ENCODE measurements around the gene TAAR1.
"Not testable (repeated sequence)": the region's sequence is repeated elsewhere in the genome, so short reads cannot be mapped to it uniquely, and the experiment has no call there.

The TAAR1 gene, protein sequence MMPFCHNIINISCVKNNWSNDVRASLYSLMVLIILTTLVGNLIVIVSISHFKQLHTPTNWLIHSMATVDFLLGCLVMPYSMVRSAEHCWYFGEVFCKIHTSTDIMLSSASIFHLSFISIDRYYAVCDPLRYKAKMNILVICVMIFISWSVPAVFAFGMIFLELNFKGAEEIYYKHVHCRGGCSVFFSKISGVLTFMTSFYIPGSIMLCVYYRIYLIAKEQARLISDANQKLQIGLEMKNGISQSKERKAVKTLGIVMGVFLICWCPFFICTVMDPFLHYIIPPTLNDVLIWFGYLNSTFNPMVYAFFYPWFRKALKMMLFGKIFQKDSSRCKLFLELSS

GRCh38 chr6:132659082-132659481 is at the start of gene TAAR1:
Gene TAAR1, minus strand, starts transcription at chr6:132659182. Its CDS starts 13,179 bp downstream, at chr6:132646003.
- no peak within 1 kb of the TSS for H3K4me3 Mint-ChIP-seq
- no peaks in the 10 kb centered on the region for H3K36me3 Mint-ChIP-seq
- H3K27ac Mint-ChIP-seq = no peak within 1 kb of the TSS
- H3K9me3 Mint-ChIP-seq = no peaks in the 10 kb centered on the region
- no peak for DNase-seq
- CTCF ChIA-PET = no interaction called here
- H3K4me1 Mint-ChIP-seq = no peaks in the 10 kb centered on the region
- H3K27me3 Mint-ChIP-seq = no peaks in the 10 kb centered on the region

DNA sequence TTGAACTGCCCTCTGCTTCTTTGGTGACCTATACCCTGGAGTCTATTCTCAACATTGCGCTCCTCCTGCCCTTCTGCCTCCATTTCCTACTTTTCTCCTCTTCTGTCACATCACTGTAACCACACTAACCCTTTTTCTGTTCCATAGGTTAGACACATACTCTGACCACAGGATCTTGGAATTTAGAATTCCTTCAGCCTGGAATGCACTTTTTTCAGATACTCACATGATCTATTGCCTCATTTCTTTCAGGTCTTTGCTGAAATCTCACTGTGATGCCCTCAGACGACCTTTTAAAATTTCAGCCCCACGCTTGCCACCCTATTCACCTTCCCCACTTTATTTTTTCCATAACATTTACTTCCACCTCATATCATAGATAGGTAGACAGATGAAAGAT is 49.8 kb upstream of the TAAR1 start:
- Mint-ChIP-seq H3K36me3 (no peaks in the 10 kb centered on the region), H3K4me1 (no peaks in the 10 kb centered on the region), H3K4me3 (no peak overlapping the region), H3K27ac (no peak overlapping the region), H3K27me3 (peaks cover 14% of the 10 kb centered on the region), H3K9me3 (no peaks in the 10 kb centered on the region)
- no peak for DNase-seq
- CTCF ChIA-PET = no interaction called here

GRCh38 chr6:132708002-132708401 is 49.0 kb upstream of the TAAR1 start:
- H3K27me3 Mint-ChIP-seq = peaks cover 14% of the 10 kb centered on the region
- no peak overlapping the region for H3K4me3 Mint-ChIP-seq
- no peak for DNase-seq
- no peaks in the 10 kb centered on the region for H3K9me3 Mint-ChIP-seq
- H3K4me1 Mint-ChIP-seq = no peaks in the 10 kb centered on the region
- no peaks in the 10 kb centered on the region for H3K36me3 Mint-ChIP-seq
- no peak overlapping the region for H3K27ac Mint-ChIP-seq
- CTCF ChIA-PET = no interaction called here

DNA sequence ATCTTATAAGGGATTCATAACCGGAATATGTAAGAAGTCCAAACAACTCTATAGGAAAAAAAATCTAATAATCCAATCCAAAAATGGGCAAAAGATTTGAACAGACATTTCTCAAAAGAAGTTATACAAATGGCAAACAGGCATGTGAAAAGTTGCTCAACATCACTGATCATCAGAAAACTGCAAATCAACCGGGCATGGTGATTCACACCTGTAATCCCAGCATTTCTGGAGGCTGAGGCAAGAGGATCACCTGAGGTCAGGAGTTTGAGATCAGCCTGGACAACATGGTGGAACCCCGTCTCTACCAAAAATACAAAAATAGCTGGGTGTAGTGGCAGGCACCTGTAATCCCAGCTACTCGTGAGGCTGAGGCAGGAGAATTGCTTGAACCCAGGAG is 47.8 kb upstream of the TAAR1 start:
- peaks cover 15% of the 10 kb centered on the region for H3K27me3 Mint-ChIP-seq
- H3K4me1 Mint-ChIP-seq, H3K36me3 Mint-ChIP-seq, DNase-seq, H3K4me3 Mint-ChIP-seq, H3K9me3 Mint-ChIP-seq, CTCF ChIA-PET, H3K27ac Mint-ChIP-seq: not testable (repeated sequence)

GRCh38 chr6:132703936-132704335 is 45.0 kb upstream of the TAAR1 start:
- DNase-seq = no peak
- Mint-ChIP-seq H3K27me3 (peaks cover 20% of the 10 kb centered on the region), H3K4me3 (no peak overlapping the region), H3K36me3 (no peaks in the 10 kb centered on the region), H3K4me1 (no peaks in the 10 kb centered on the region), H3K9me3 (no peaks in the 10 kb centered on the region), H3K27ac (no peak overlapping the region)
- CTCF ChIA-PET = no interaction called here

DNA sequence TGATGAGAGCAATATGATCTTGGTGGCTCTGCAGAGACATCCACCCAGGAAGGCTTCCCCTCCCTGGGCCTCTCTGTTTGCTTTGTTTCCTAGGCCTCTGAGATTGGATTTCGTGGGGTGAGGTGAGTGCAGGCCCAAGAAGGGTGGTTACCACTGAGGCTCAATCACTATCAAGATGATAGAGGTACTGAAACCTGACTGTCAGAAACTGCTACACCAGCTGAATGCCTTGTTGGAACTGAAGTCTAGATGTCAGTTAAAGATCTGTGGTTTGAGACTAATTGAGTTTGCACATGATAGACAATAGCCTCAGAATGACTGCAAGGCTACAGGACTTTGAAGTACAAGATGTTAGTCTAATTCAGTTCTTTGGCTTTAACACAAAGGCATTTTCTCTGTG is 39.6 kb upstream of the TAAR1 start:
- Mint-ChIP-seq H3K4me1 (no peaks in the 10 kb centered on the region), H3K27me3 (peaks cover 13% of the 10 kb centered on the region), H3K9me3 (peaks cover 9% of the 10 kb centered on the region), H3K36me3 (no peaks in the 10 kb centered on the region), H3K27ac (no peak overlapping the region), H3K4me3 (no peak overlapping the region)
- CTCF ChIA-PET = interaction anchor here (0.6 to 1.1 kb wide), 2 partner anchors 8 to 419 kb away, joined by 3 read pairs; no protein-coding TSS in a partner anchor
- no peak for DNase-seq

DNA sequence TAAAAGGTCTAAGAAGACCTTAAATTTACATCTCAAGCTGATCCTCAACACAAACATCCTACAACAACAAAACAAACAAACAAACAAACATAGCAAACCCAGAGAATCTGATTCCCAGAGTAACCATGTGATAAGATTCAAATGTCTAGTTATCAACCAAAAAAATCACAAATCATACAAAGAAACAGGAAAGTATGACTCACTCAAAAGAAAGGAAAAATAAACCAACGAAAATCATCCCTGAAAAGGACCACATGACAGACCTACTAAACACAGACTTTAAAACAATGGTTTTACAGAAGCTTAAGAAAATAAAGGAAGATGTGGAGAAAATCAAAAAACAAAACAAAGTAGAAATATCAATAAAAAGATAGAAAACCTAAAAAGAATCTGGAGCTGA is 36.8 kb upstream of the TAAR1 start:
- DNase-seq = no peak
- Mint-ChIP-seq H3K36me3 (no peaks in the 10 kb centered on the region), H3K4me1 (no peaks in the 10 kb centered on the region), H3K4me3 (no peak overlapping the region), H3K27me3 (peaks cover 11% of the 10 kb centered on the region), H3K27ac (no peak overlapping the region), H3K9me3 (peaks cover 9% of the 10 kb centered on the region)
- CTCF ChIA-PET = no interaction called here

DNA sequence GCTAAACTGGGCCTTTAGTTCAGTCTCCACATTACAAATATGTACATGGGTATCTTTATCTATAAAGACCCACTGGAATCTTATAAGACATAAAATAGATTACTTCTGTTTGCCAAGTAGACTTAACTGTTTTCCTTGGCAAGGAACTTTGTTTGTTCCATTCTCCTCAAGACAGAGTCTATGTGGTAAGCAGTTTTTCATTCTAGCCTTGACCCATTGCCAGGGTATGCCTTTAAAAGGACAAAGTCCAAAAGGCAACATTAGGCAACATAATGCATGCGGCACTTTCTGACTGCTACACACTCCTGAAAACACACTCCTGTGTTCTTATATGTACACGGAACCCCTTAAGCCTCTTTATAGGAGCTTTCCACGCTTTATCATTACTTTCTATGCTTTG is 34.5 kb upstream of the TAAR1 start:
- no peak for DNase-seq
- no peak overlapping the region for H3K27ac Mint-ChIP-seq
- CTCF ChIA-PET = no interaction called here
- H3K9me3 Mint-ChIP-seq = peaks cover 9% of the 10 kb centered on the region
- H3K27me3 Mint-ChIP-seq = peaks cover 14% of the 10 kb centered on the region
- no peak overlapping the region for H3K4me3 Mint-ChIP-seq
- no peaks in the 10 kb centered on the region for H3K36me3 Mint-ChIP-seq
- no peaks in the 10 kb centered on the region for H3K4me1 Mint-ChIP-seq

- H3K9me3 Mint-ChIP-seq = peaks cover under 1% of the 10 kb centered on the region
- no peaks in the 10 kb centered on the region for H3K36me3 Mint-ChIP-seq
- no peak overlapping the region for H3K4me3 Mint-ChIP-seq
- H3K27ac Mint-ChIP-seq = no peak overlapping the region
- H3K27me3 Mint-ChIP-seq = peaks cover 19% of the 10 kb centered on the region
- CTCF ChIA-PET = interaction anchor here (1.4 to 1.5 kb wide), 2 partner anchors 8 to 79 kb away, joined by 3 read pairs; no protein-coding TSS in a partner anchor
- DNase-seq = no peak
- H3K4me1 Mint-ChIP-seq = no peaks in the 10 kb centered on the region
These were observed 31.7 kb upstream of the TAAR1 start for GRCh38 chr6:132690678-132691077.

DNA sequence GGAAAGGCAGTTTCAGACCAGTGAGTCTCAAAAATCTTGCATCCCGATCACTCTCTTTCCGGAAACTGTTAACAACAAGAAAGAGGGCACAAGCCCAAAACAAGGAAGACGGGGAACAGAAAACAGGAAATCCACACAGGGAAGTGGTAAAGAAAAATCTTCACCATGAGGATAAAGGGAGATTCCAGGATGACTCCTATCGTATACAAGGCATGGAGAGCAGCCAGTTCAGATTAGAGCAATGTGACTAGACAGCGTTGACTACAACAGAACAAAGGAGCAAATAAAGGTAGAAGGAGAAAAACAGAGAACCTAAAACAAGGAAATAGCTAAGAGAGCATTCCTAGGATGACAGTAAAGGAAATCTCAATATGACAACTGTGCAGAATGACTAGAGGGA is 28.3 kb upstream of the TAAR1 start:
- Mint-ChIP-seq H3K4me1 (no peaks in the 10 kb centered on the region), H3K9me3 (no peaks in the 10 kb centered on the region), H3K27me3 (peaks cover 23% of the 10 kb centered on the region), H3K4me3 (no peak overlapping the region), H3K27ac (no peak overlapping the region), H3K36me3 (no peaks in the 10 kb centered on the region)
- CTCF ChIA-PET = interaction anchor here (0.8 kb wide), 1 partner anchor 157 kb away, joined by 3 read pairs; no protein-coding TSS in a partner anchor
- no peak for DNase-seq

- Mint-ChIP-seq H3K4me1 (no peaks in the 10 kb centered on the region), H3K4me3 (no peak overlapping the region), H3K27ac (no peak overlapping the region), H3K27me3 (peaks cover 23% of the 10 kb centered on the region), H3K9me3 (no peaks in the 10 kb centered on the region), H3K36me3 (no peaks in the 10 kb centered on the region)
- CTCF ChIA-PET = no interaction called here
- DNase-seq = no peak
These were observed 27.5 kb upstream of the TAAR1 start for GRCh38 chr6:132686531-132686930.

DNA sequence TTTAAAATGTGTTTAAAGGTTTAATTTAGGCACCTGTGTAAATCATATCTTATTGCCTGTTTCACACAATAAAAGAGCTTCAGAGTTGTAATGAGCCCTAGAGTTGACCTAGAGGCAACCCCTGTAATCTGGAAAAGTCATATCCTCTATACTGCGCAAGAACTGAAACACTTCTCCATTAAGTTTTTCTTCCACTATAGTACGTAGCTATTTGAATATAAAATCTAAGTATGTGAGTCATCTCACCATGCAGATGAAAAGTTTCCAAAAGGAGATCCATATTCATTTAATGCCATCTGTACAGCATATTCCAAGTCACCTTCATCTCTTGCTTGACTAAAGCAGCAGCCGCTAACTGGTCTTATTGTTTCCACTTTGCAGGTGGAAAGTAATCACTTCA is 26.0 kb upstream of the TAAR1 start:
- H3K4me3 Mint-ChIP-seq = no peak overlapping the region
- DNase-seq = no peak
- no peaks in the 10 kb centered on the region for H3K36me3 Mint-ChIP-seq
- CTCF ChIA-PET = no interaction called here
- H3K27me3 Mint-ChIP-seq = peaks cover 24% of the 10 kb centered on the region
- no peak overlapping the region for H3K27ac Mint-ChIP-seq
- no peaks in the 10 kb centered on the region for H3K4me1 Mint-ChIP-seq
- no peaks in the 10 kb centered on the region for H3K9me3 Mint-ChIP-seq

DNA sequence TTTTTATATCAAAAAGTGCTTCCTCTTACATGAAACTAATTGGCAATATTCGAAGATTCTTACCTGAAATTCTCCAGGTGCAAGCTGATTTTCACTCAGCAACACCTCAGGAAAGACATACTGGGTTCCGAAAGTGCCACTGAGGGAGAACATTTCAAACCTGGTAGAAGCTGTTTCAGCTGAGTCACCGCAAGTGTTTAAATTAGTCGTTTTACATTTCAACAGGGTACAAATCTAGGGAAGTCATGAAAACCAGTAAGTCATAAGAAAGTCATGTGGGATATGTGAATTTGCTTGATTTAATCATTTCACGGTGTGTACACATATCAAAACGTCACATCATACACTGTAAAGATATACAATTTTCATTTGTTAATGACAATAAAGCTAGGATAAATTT is 25.3 kb upstream of the TAAR1 start:
- CTCF ChIA-PET = no interaction called here
- H3K4me3 Mint-ChIP-seq = no peak overlapping the region
- no peaks in the 10 kb centered on the region for H3K4me1 Mint-ChIP-seq
- H3K9me3 Mint-ChIP-seq = no peaks in the 10 kb centered on the region
- H3K36me3 Mint-ChIP-seq = no peaks in the 10 kb centered on the region
- DNase-seq = no peak
- peaks cover 19% of the 10 kb centered on the region for H3K27me3 Mint-ChIP-seq
- H3K27ac Mint-ChIP-seq = no peak overlapping the region

DNA sequence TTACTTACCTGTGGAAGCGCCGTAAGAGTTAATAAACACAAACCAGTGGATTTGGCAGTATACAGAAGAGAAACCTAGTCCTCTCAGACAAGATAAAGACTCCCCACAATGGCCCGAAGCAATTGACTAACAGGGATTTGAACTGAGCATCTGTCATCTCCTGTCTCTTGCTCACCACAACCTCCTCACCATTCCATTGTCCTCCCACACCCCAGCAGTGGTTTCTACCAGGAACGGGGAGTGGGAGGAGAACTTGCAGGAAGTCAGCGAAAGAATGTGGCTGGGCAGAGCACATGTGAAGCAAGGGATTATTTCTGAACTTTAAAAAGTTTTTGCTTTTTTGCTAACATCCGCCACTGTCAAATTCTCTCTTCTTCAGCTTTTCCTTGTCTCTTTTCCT is 24.6 kb upstream of the TAAR1 start:
- Mint-ChIP-seq H3K27ac (no peak overlapping the region), H3K9me3 (no peaks in the 10 kb centered on the region), H3K27me3 (peaks cover 20% of the 10 kb centered on the region), H3K36me3 (no peaks in the 10 kb centered on the region), H3K4me3 (no peak overlapping the region), H3K4me1 (no peaks in the 10 kb centered on the region)
- no peak for DNase-seq
- CTCF ChIA-PET = interaction anchor here (1.6 kb wide), 1 partner anchor 17 kb away, joined by 3 read pairs; no protein-coding TSS in a partner anchor

DNA sequence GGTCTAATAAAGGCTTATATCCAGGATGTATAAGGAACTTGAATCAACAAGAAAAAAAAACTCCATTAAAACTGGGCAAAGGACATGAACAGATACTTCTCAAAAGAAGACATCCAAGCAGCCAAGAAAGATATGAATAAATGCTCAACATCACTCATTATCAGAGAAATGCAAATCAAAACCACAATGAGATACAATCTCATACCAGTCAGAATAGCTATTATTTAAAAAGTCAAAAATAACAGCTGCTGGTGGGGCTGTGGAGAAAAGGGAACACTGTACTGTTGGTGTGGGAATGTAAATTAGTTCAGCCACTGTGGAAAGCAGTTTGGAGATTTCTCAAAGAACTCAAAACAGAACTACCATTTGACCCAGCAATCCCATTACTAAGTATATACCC is 20.1 kb upstream of the TAAR1 start:
- H3K27ac Mint-ChIP-seq, H3K9me3 Mint-ChIP-seq, H3K4me3 Mint-ChIP-seq, DNase-seq, H3K36me3 Mint-ChIP-seq: not testable (repeated sequence)
- Mint-ChIP-seq H3K4me1 (peaks cover 19% of the 10 kb centered on the region), H3K27me3 (peaks cover 19% of the 10 kb centered on the region)
- CTCF ChIA-PET = interaction anchor here (1.0 kb wide), 1 partner anchor 9 kb away, joined by 3 read pairs; no protein-coding TSS in a partner anchor

Measured in activated naive CD4-positive, alpha-beta T cell treated with anti-CD3 and anti-CD28 coated beads, Interleukin-2, amount 10 ng/mL, durations not matched to agents 7 days and 5 days (primary cell).